HepG2 (cell line): ENCODE data around the gene RILPL1. TPM values are rescaled to one million over a fixed set of nuclear protein-coding genes. Genes with fewer than 3 reads are reported as not detected.
A peak's percentile ranks its signal among the peaks of the same experiment; 100 is the strongest.

Experiments
- CAMTA2 ChIP-seq: sonication (generic); formaldehyde crosslinking; IDR thresholded peaks from 2 replicates; pipeline ENCODE4 v1.4.0; 2020; ENCODE audit warnings: mild to moderate bottlenecking, missing genetic modification reagents, borderline replicate concordance
- ELF4 ChIP-seq: sonication (generic); formaldehyde crosslinking; IDR thresholded peaks from 2 replicates; pipeline ENCODE4 v1.5.0; 2020; ENCODE audit warnings: missing genetic modification reagents, mild to moderate bottlenecking, moderate library complexity, borderline replicate concordance
- ETV5 ChIP-seq: IDR thresholded peaks from 2 replicates; pipeline ENCODE4 v1.6.1; 2018; ENCODE audit warnings: missing biosample characterization, missing genetic modification reagents, inconsistent platforms, borderline replicate concordance
- FOXA1 ChIP-seq, 2 experiments: fragments of 450-650 bp in 1 of 2; sonication (generic) in 1 of 2; formaldehyde crosslinking in 1 of 2; IDR thresholded peaks; 2 replicates each; pipeline versions ENCODE4 v1.4.0 to v1.6.1; 2016 to 2020; ENCODE audit warnings: missing genetic modification reagents in 1 of 2
- MIER3 ChIP-seq: IDR thresholded peaks from 2 replicates; pipeline ENCODE4 v1.6.1; 2016; ENCODE audit warnings: missing compliant biosample characterization, borderline replicate concordance
- NR2F2 ChIP-seq: IDR thresholded peaks from 2 replicates; pipeline ENCODE4 v1.6.1; 2012; ENCODE audit warnings: low read depth, inconsistent platforms, borderline replicate concordance
- ONECUT2 ChIP-seq: sonication (generic); formaldehyde crosslinking; IDR thresholded peaks from 2 replicates; pipeline ENCODE4 v1.4.0; 2020; ENCODE audit warnings: missing genetic modification reagents
- POLR2AphosphoS2 ChIP-seq: IDR thresholded peaks from 2 replicates; pipeline ENCODE4 v1.6.1; 2011; ENCODE audit warnings: low read depth, low read length, improper control_type of control experiment
- PPARG ChIP-seq: conservative IDR thresholded peaks from 2 replicates; pipeline ENCODE4 v1.6.1; 2016; ENCODE audit warnings: missing biosample characterization, missing genetic modification reagents
- RAD21 ChIP-seq: fragments of 450-650 bp; formaldehyde crosslinking; IDR thresholded peaks from 2 replicates; pipeline ENCODE4 v1.5.0; 2020; ENCODE audit warnings: mild to moderate bottlenecking
- RARA ChIP-seq: IDR thresholded peaks from 2 replicates; pipeline ENCODE4 v1.6.1; 2016; ENCODE audit warnings: missing genetic modification reagents, missing compliant biosample characterization
- SAP130 ChIP-seq: IDR thresholded peaks from 2 replicates; pipeline ENCODE4 v1.6.1; 2016; ENCODE audit warnings: low read depth
- SRSF9 ChIP-seq: fragments of 200-400 bp; formaldehyde crosslinking; IDR thresholded peaks from 2 replicates; pipeline ENCODE4 v1.6.1; 2018; ENCODE audit warnings: borderline replicate concordance, mild to moderate bottlenecking, low read depth, low read length; ENCODE audit not compliant: insufficient read depth, poor library complexity, severe bottlenecking
- THRA ChIP-seq: sonication (generic); formaldehyde crosslinking; IDR thresholded peaks from 2 replicates; pipeline ENCODE4 v1.4.0; 2020; ENCODE audit warnings: missing genetic modification reagents, borderline replicate concordance
- ZBTB33 ChIP-seq: sonication (generic); formaldehyde crosslinking; IDR thresholded peaks from 2 replicates; pipeline ENCODE4 v1.4.0; 2020; ENCODE audit warnings: missing genetic modification reagents
- ZC3H13 ChIP-seq: sonication (generic); formaldehyde crosslinking; IDR thresholded peaks from 2 replicates; pipeline ENCODE4 v1.8.1; 2023; ENCODE audit warnings: mild to moderate bottlenecking, missing genetic modification reagents, moderate library complexity
- ZNF629 ChIP-seq: sonication (generic); formaldehyde crosslinking; conservative IDR thresholded peaks from 2 replicates; pipeline ENCODE4 v1.5.0; 2020; ENCODE audit warnings: missing genetic modification reagents
- ZSCAN25 ChIP-seq: sonication (generic); formaldehyde crosslinking; IDR thresholded peaks from 2 replicates; pipeline ENCODE4 v1.8.0; 2022; ENCODE audit warnings: mild to moderate bottlenecking, missing genetic modification reagents
- polyA plus RNA-seq, 8 experiments: library from polyadenylated mRNA; depleted of rRNA in 3 of 8; stranded (reverse) in 7 of 8; unstranded in 1 of 8; fragments of >200 nt; fragmentation: Illumina TruSeq in 4 of 8; extraction: Trizol in 4 of 8; gene quantifications; 2 replicates each; pipeline versions ENCODE4 v1.2.1 to v1.2.3, GENCODE V29; 2011 to 2016; ENCODE audit warnings: low read depth in 4 of 8, missing spikeins in 1 of 8, mixed read lengths in 1 of 8; ENCODE audit not compliant: insufficient read depth in 1 of 8
- total RNA-seq, 5 experiments: library from RNA; depleted of rRNA; stranded (reverse); fragments of >200 nt; fragmentation: Illumina TruSeq; extraction: Trizol; gene quantifications; 2 replicates each; pipeline ENCODE4 v1.2.3, GENCODE V29; 2016; ENCODE audit warnings: low read depth in 1 of 5
- TF ChIP-seq, protein P1 (sequence below): sonication (generic); formaldehyde crosslinking; IDR thresholded peaks from 2 replicates; pipeline ENCODE4 v1.5.1; 2020; ENCODE audit warnings: missing genetic modification reagents, mild to moderate bottlenecking, borderline replicate concordance
- TF ChIP-seq, protein P2 (sequence below): sonication (generic); formaldehyde crosslinking; IDR thresholded peaks from 2 replicates; pipeline ENCODE4 v1.4.0; 2020; ENCODE audit warnings: missing genetic modification reagents
- TF ChIP-seq, protein P3 (sequence below): sonication (generic); formaldehyde crosslinking; IDR thresholded peaks from 2 replicates; pipeline ENCODE4 v1.9.0; 2021; ENCODE audit warnings: missing genetic modification reagents, mild to moderate bottlenecking, borderline replicate concordance

Gene RILPL1
- total and polyA plus RNA-seq, 2 of the 13 experiments (the other 11 are each of a cell fraction or from before 2014, with no cell fraction given), result 5.8 to 28.4 TPM

DNA sequence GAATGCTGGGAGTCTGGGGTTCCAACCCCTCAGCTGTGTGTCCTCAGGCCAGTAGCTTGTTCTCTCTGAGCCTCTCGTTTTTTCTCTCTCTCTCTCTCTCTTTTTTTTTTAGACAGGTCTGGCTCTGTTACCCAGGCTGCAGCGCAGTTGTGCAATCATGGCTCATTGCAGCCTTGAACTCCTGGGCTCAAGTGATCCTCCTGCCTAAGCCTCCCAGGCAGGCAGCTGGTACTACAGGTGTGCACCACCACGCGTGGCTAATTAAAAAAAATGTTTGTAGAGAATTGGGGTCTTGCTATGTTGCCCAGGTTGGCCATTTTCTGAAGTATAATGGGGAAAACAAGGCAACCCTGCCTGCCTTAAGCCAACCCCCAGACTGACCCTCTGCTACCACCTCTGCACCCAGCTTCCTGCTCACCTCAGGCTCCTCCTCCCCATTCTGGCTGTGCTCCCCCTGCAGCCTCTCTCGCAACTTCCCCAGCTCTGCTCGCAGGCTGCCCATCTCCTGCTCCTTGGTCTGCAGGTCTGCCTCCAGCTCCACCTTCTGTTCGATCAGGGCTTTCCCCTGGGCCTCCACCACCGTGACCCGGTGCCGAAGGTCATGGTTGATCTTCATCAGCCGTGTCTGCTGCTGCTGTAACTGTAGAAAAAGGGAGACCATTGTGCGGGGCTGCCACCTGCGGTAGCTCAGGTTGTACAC is 35.2 kb downstream of the RILPL1 start (continued):
- TF ChIP-seq, protein P1, sequence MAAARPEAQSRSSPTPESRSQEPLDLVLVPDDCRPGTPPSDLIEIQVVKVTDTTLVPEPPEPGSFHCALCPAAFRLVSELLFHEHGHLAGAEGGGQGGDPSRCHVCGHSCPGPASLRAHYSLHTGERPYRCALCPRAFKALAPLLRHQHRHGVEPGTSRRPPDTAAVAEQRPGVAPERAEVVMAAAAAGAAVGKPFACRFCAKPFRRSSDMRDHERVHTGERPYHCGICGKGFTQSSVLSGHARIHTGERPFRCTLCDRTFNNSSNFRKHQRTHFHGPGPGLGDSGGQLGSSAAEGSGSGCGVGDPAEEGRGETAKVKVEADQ, result peak; percentile 45; the same call in 1 of the 2 replicates
- TF ChIP-seq ZC3H13, result 0 out of 2 replicates have a peak, but pooled peaks have one; percentile 46
- peak; percentile 63 for TF ChIP-seq RARA (CRISPR knock-in tag)
- TF ChIP-seq THRA (CRISPR knock-in tag), result peak; percentile 73; the same call in 1 of the 2 replicates
- no peak for TF ChIP-seq PPARG (CRISPR knock-in tag)
- peak; percentile 61; the same call in 1 of the 2 replicates for TF ChIP-seq NR2F2
- no peak for TF ChIP-seq CAMTA2
- TF ChIP-seq, protein P2, sequence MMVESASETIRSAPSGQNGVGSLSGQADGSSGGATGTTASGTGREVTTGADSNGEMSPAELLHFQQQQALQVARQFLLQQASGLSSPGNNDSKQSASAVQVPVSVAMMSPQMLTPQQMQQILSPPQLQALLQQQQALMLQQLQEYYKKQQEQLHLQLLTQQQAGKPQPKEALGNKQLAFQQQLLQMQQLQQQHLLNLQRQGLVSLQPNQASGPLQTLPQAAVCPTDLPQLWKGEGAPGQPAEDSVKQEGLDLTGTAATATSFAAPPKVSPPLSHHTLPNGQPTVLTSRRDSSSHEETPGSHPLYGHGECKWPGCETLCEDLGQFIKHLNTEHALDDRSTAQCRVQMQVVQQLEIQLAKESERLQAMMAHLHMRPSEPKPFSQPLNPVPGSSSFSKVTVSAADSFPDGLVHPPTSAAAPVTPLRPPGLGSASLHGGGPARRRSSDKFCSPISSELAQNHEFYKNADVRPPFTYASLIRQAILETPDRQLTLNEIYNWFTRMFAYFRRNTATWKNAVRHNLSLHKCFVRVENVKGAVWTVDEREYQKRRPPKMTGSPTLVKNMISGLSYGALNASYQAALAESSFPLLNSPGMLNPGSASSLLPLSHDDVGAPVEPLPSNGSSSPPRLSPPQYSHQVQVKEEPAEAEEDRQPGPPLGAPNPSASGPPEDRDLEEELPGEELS, result 0 out of 2 replicates have a peak, but pooled peaks have one; percentile 14
- peak; percentile 88; the same call in 1 of the 2 replicates for TF ChIP-seq ZSCAN25 (CRISPR knock-in tag)
- TF ChIP-seq SRSF9, result no peak
- TF ChIP-seq ZBTB33, result peak; percentile 32; the same call in 1 of the 2 replicates
- TF ChIP-seq ONECUT2 (CRISPR knock-in tag), result peak; percentile 84
- TF ChIP-seq, protein P3, sequence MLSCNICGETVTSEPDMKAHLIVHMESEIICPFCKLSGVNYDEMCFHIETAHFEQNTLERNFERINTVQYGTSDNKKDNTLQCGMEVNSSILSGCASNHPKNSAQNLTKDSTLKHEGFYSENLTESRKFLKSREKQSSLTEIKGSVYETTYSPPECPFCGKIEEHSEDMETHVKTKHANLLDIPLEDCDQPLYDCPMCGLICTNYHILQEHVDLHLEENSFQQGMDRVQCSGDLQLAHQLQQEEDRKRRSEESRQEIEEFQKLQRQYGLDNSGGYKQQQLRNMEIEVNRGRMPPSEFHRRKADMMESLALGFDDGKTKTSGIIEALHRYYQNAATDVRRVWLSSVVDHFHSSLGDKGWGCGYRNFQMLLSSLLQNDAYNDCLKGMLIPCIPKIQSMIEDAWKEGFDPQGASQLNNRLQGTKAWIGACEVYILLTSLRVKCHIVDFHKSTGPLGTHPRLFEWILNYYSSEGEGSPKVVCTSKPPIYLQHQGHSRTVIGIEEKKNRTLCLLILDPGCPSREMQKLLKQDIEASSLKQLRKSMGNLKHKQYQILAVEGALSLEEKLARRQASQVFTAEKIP (CRISPR knock-in tag), result no peak
- TF ChIP-seq POLR2AphosphoS2, result no peak
- TF ChIP-seq ZNF629 (CRISPR knock-in tag), result 0 out of 2 replicates have a peak, but pooled peaks have one; percentile 16
- TF ChIP-seq FOXA1 (IDR thresholded peaks at IDR 0.05), result no peak
- TF ChIP-seq FOXA1 (CRISPR knock-in tag; IDR thresholded peaks at IDR 0.05), result no peak
- TF ChIP-seq RAD21, result peak; percentile 36; the same call in 1 of the 2 replicates
- TF ChIP-seq ETV5, result peak; percentile 27; the same call in 1 of the 2 replicates
- no peak for TF ChIP-seq MIER3 (CRISPR knock-in tag)
- TF ChIP-seq SAP130 (CRISPR knock-in tag), result peak; percentile 23; the same call in 1 of the 2 replicates
- TF ChIP-seq ELF4 (CRISPR knock-in tag), result no peak
